Endothelial cell of umbilical vein (primary cell): ENCODE data around the gene ARFRP1. TPM values are rescaled to one million over a fixed set of nuclear protein-coding genes. Genes with fewer than 3 reads are reported as not detected.
A peak's percentile ranks its signal among the peaks of the same experiment; 100 is the strongest.

Source experiments
- BruUV-seq: library from RNA; stranded (reverse); fragments of 400-500 nt; replicated peaks from 2 replicates; lab custom pipeline; 2021; lab: Mats Ljungman, UMichigan
- CTCF ChIA-PET: fragments of 300-600, 350-600 bp; sonication (Branson Sonifier 250); formaldehyde crosslinking; loops from one replicate; lab custom pipeline; 2021; ENCODE audit warnings: antibody characterized with exemption, inconsistent platforms; lab: Charles Lee
- POLR2A ChIA-PET: fragments of 300-600, 350-600 bp; sonication (Branson Sonifier 250); formaldehyde crosslinking; loops from one replicate; lab custom pipeline; 2021; ENCODE audit warnings: antibody characterized with exemption, inconsistent platforms; lab: Charles Lee
- DNase-seq: peaks from one replicate; pipeline ENCODE4 v3.0.0-alpha.2; 2011; ENCODE audit warnings: low read depth, low spot score
- FAIRE-seq: peaks from 2 replicates; lab custom pipeline; 2011; peaks lifted over from hg19 to GRCh38; lab: Jason Lieb, UNC
- H2AFZ ChIP-seq: 2 replicates; pipeline ENCODE4 v1.6.0; 2012; ENCODE audit warnings: low read depth, low read length, control low read depth, inconsistent platforms
- H3K27ac ChIP-seq: 2 replicates; pipeline ENCODE4 v1.5.1; 2011; ENCODE audit warnings: low read depth, mild to moderate bottlenecking, control low read depth, low read length, moderate library complexity; ENCODE audit not compliant: insufficient read depth
- H3K27me3 ChIP-seq, 2 experiments: 2 replicates each; pipeline versions ENCODE4 v1.6.0 to v1.6.1; 2011; ENCODE audit warnings: low read length in 2 of 2, mixed read lengths in 1 of 2; ENCODE audit not compliant: control insufficient read depth in 2 of 2, insufficient read depth in 2 of 2
- H3K36me3 ChIP-seq, 2 experiments: 2 replicates in 1 of 2; 3 replicates in 1 of 2; pipeline ENCODE4 v1.5.1; 2011; ENCODE audit warnings: low read length in 2 of 2, mild to moderate bottlenecking in 1 of 2, moderate library complexity in 1 of 2; ENCODE audit not compliant: control insufficient read depth in 2 of 2, insufficient read depth in 2 of 2; ENCODE audit errors: extremely low read depth in 1 of 2
- H3K4me1 ChIP-seq: 3 replicates; pipeline ENCODE4 v1.5.1; 2011; ENCODE audit warnings: mild to moderate bottlenecking, low read length; ENCODE audit not compliant: control insufficient read depth, insufficient read depth; ENCODE audit errors: extremely low read depth
- H3K4me2 ChIP-seq: 2 replicates; pipeline ENCODE4 v1.6.1; 2011; ENCODE audit warnings: low read length, control low read depth, mixed read lengths; ENCODE audit not compliant: insufficient read depth
- H3K4me3 ChIP-seq, 3 experiments: fragments of 200-600 bp in 1 of 3; sonication (generic), shearing (Covaris generic) in 1 of 3; replicated peaks in 1 of 3; 2 replicates each; pipeline ENCODE4 v1.5.1; 2011 to 2016; ENCODE audit warnings: control low read depth in 3 of 3, low read length in 3 of 3, mild to moderate bottlenecking in 2 of 3, inconsistent platforms in 1 of 3, low read depth in 1 of 3, moderate library complexity in 1 of 3; ENCODE audit not compliant: insufficient read depth in 1 of 3
- H3K79me2 ChIP-seq: 2 replicates; pipeline ENCODE4 v1.6.0; 2012; ENCODE audit warnings: low read length, inconsistent platforms; ENCODE audit not compliant: control insufficient read depth, insufficient read depth
- H3K9ac ChIP-seq: replicated peaks from 2 replicates; pipeline ENCODE3; 2011; ENCODE audit warnings: low read length, control low read depth; ENCODE audit not compliant: insufficient read depth; ENCODE audit errors: extremely low read depth
- H3K9me1 ChIP-seq: replicated peaks from 3 replicates; pipeline ENCODE4 v1.6.0; 2011; ENCODE audit warnings: mild to moderate bottlenecking, low read length; ENCODE audit not compliant: control insufficient read depth, insufficient read depth; ENCODE audit errors: extremely low read depth
- H3K9me3 ChIP-seq: replicated peaks from 2 replicates; pipeline ENCODE4 v1.5.1; 2012; ENCODE audit warnings: low read length, inconsistent platforms; ENCODE audit not compliant: control insufficient read depth, insufficient read depth
- H4K20me1 ChIP-seq: replicated peaks from 2 replicates; pipeline ENCODE3; 2011; ENCODE audit warnings: mild to moderate bottlenecking, low read length; ENCODE audit not compliant: control insufficient read depth, insufficient read depth; ENCODE audit errors: extremely low read depth
- EZH2 ChIP-seq: IDR thresholded peaks from 2 replicates; pipeline ENCODE4 v1.6.1; 2012; ENCODE audit warnings: borderline replicate concordance, low read depth, mild to moderate bottlenecking, moderate library complexity, low read length, inconsistent platforms; ENCODE audit not compliant: severe bottlenecking
- FOS ChIP-seq: IDR thresholded peaks from 2 replicates; pipeline ENCODE4 v1.6.1; 2011; ENCODE audit warnings: mild to moderate bottlenecking, low read length, moderate library complexity, borderline replicate concordance; ENCODE audit not compliant: insufficient read depth
- JUN ChIP-seq: IDR thresholded peaks from 2 replicates; pipeline ENCODE4 v1.6.1; 2011; ENCODE audit warnings: borderline replicate concordance, low read depth; ENCODE audit not compliant: insufficient read length, insufficient read depth
- POLR2AphosphoS5 ChIP-seq: IDR thresholded peaks from 2 replicates; pipeline ENCODE4 v1.6.1; 2012; ENCODE audit warnings: low read depth, mild to moderate bottlenecking, control low read depth, low read length, moderate library complexity; ENCODE audit not compliant: insufficient read depth
- dilution Hi-C: fragments of 300-500 bp; cut with MboI; formaldehyde crosslinking; loops from one replicate; pipeline ENCODE4 v1.15.0; 2019; ENCODE audit warnings: low sequenced_read_pairs; ENCODE audit not compliant: extremely low pct_ligation_motif_present
- intact Hi-C: fragments of 100-400 bp; cut with micrococcal nuclease; formaldehyde crosslinking; loops from one replicate; pipeline ENCODE4 v1.10.0; 2022
- polyA plus RNA-seq, 4 experiments: library from polyadenylated mRNA; depleted of rRNA in 3 of 4; stranded (reverse) in 3 of 4; unstranded in 1 of 4; fragments of >200 nt; gene quantifications; 2 replicates each; pipeline versions ENCODE4 v1.2.1 to v1.2.3, GENCODE V29; 2011 to 2012; ENCODE audit warnings: missing spikeins in 1 of 4
- total RNA-seq: library from RNA; stranded (reverse); gene quantifications from 2 replicates; pipeline ENCODE4 v1.2.3, GENCODE V29; 2021

The ARFRP1 gene
- total and polyA plus RNA-seq, 2 donors (not counting 3 experiments of a cell fraction or from before 2014, with no cell fraction given), result 48.7 to 51.6 TPM

GRCh38 chr20:63653041-63653973 lies 54.5 kb downstream of the ARFRP1 start, which contains the start of gene STMN3:
STMN3 (minus strand) TSS chr20:63653424; CDS start chr20:63653345, 79 bp downstream.
- peak; percentile 76 for DNase-seq
- Histone ChIP-seq H3K4me2 (peak within 1 kb of the TSS; percentile 47), H3K9me1 (no peaks in the 10 kb centered on the region), H3K27ac (no peak within 1 kb of the TSS), H3K9me3 (no peaks in the 10 kb centered on the region), H2AFZ (peak within 1 kb of the TSS; percentile 55), H3K36me3 (no peaks in the 10 kb centered on the region), H4K20me1 (no peaks in the 10 kb centered on the region), H3K4me1 (peaks cover 9% of the 10 kb centered on the region), H3K4me3 (peak within 1 kb of the TSS; percentile 4 to 43 (median 35)), H3K9ac (no peak within 1 kb of the TSS), H3K79me2 (no peaks in the 10 kb centered on the region), H3K27me3 (peaks cover 1 to 11% of the 10 kb centered on the region in 2 experiments)
- CTCF ChIA-PET, result interaction anchor here (1.0 to 2.0 kb wide), 3 partner anchors 12 to 16 kb away, joined by 3 to 5 read pairs (median 3); no protein-coding TSS in a partner anchor
- BruUV-seq, result no TSS peak
- FAIRE-seq, result peak; percentile 80
- TF ChIP-seq FOS (no peak), EZH2 (no peak), POLR2AphosphoS5 (peak; percentile 81), JUN (no peak)
- intact Hi-C loops (no loop called here), dilution Hi-C loops (no loop called here)
- POLR2A ChIA-PET, result no interaction called here
